BLaER1 treated with 17β-estradiol and CSF1 and Interleukin-3, amounts not matched to agents 10 nM and 100 nM (cell line): ENCODE data around the gene DSTN.
A peak's percentile ranks its signal among the peaks of the same experiment; 100 is the strongest.

ENCODE experiments used
- H3K27ac ChIP-seq, 11 experiments: shearing (Covaris generic); formaldehyde crosslinking; 2 replicates each; pipeline ENCODE4 v1.8.1; 2022
- H3K27me3 ChIP-seq, 11 experiments: shearing (Covaris generic); formaldehyde crosslinking; 2 replicates each; pipeline ENCODE4 v1.8.1; 2022
- H3K36me3 ChIP-seq, 11 experiments: shearing (Covaris generic); formaldehyde crosslinking; 2 replicates each; pipeline ENCODE4 v1.8.1; 2022
- H3K4me1 ChIP-seq, 10 experiments: shearing (Covaris generic); formaldehyde crosslinking; 2 replicates each; pipeline ENCODE4 v1.8.1; 2022
- H3K4me2 ChIP-seq, 11 experiments: shearing (Covaris generic); formaldehyde crosslinking; 2 replicates each; pipeline ENCODE4 v1.8.1; 2022
- H3K4me3 ChIP-seq, 10 experiments: shearing (Covaris generic); formaldehyde crosslinking; 2 replicates each; pipeline ENCODE4 v1.8.1; 2022
- H3K9ac ChIP-seq, 11 experiments: shearing (Covaris generic); formaldehyde crosslinking; 2 replicates each; pipeline ENCODE4 v1.8.1; 2022
- H3K9me3 ChIP-seq, 11 experiments: shearing (Covaris generic); formaldehyde crosslinking; replicated peaks in 1 of 11; 2 replicates each; pipeline ENCODE4 v1.8.1; 2022
- H4K20me1 ChIP-seq, 11 experiments: shearing (Covaris generic); formaldehyde crosslinking; 2 replicates each; pipeline ENCODE4 v1.8.1; 2022
- Cebpa-rat ChIP-seq, 11 experiments: shearing (Covaris generic); IDR thresholded peaks; 2 replicates each; pipeline ENCODE4 v1.8.1; 2022

The DSTN gene

DNA sequence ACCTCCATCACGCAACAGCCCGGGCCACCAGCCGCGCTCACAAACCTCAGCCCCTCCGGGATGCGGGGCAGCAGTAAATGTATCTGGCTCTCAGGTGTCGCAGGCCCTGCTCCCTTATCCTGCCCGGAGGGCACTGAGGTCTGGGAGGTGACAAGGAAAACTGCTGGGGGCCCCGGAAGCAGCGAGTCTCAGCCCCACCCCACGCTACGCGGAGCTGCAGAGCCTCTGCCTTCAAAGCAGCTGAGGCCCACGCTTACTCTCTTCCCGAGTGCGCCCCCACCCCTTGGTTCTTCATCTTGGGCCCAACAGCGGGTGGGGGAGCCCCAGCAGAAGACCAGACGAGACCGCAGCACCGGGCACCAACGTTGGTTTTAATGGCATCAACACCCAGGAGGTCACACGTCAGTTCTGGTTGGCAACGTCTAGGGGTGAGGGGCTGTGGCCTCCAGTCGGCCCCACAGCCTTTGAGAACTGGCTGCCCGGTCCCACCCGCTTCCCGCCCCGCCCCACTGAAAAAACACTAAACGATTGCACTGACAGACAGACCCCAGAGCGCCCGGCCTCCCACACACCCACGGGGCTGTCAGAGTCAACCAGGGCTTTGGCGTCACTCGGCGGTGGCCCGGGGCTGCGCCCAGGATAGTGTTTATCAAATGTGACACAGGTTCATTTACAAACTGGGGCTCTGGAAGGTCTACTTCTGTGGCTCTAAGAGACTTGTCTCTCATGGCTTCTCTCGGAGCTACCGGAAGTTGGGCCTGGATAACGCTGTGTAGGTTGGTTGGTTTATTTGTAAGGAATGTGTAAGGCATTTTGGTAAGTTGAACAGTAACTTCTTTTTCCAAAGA lies 43.7 kb downstream of the DSTN start:
- H3K36me3 ChIP-seq: peaks cover 5 to 19% (median 9%) of the 10 kb centered on the region in 11 experiments; a peak in 21 of 22 replicates
- peak overlapping the region; percentile 85 to 100 (median 96) for H3K4me2 ChIP-seq
- H4K20me1 ChIP-seq: peaks cover 15 to 87% (median 38%) of the 10 kb centered on the region in 11 experiments; a peak in 16 of 22 replicates
- peak overlapping the region in 7 of 11 experiments; percentile 79 to 88 (median 84); a peak in 13 of 22 replicates for H3K27ac ChIP-seq
- peak overlapping the region in 6 of 10 experiments; percentile 2 to 60 (median 36); a peak in 6 of 20 replicates for H3K4me3 ChIP-seq
- H3K27me3 ChIP-seq: peaks cover 0 to 2% (median 0%) of the 10 kb centered on the region in 11 experiments; a peak in 1 of 22 replicates
- no peak for TF ChIP-seq Cebpa-rat (IDR thresholded peaks at IDR 0.05)
- H3K9me3 ChIP-seq: no peaks in the 10 kb centered on the region
- H3K4me1 ChIP-seq: peaks cover 76 to 99% (median 97%) of the 10 kb centered on the region in 10 experiments
- peak overlapping the region in 9 of 11 experiments; percentile 3 to 80 (median 75); a peak in 15 of 22 replicates for H3K9ac ChIP-seq

DNA sequence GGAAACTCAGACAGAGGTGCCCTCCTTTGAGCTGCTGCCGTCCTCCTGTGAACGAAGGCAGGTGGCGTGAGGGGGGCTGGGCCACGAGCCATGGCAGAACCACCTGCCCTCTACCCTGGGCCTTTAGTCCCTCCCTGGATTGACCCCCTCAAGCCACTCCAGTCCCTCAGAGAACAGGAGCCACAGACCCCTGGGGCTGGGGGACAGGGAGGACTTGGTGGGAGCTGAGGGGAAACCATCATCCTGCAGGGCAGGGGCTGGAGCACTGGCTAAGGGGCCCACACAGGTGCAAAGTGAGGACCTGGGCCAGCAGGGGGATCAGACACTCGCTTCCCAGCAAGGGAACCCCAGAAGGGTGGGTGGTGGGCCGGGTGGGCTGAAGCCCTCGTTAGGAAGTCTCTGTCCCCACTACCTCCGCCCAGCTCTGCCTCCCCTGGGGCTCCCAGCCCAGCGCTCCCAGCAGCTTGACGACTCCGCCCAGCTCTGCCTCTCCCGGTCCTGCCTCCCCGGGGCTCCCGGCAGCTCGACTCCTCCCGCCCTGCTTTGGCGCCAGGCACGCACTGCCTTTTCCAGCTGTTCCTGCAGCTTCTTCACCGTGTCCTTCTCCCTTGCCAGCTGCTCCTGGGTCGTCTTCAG lies 44.4 kb downstream of the DSTN start:
- TF ChIP-seq Cebpa-rat (IDR thresholded peaks at IDR 0.05): no peak
- Histone ChIP-seq H3K9ac (peak overlapping the region; percentile 3 to 80 (median 74); a peak in 18 of 22 replicates), H3K27me3 (peaks cover 0 to 2% (median 0%) of the 10 kb centered on the region in 11 experiments; a peak in 1 of 22 replicates), H3K27ac (peak overlapping the region; percentile 2 to 88 (median 84); a peak in 20 of 22 replicates), H3K4me2 (peak overlapping the region; percentile 85 to 100 (median 96)), H3K4me1 (peaks cover 76 to 100% (median 94%) of the 10 kb centered on the region in 10 experiments), H3K4me3 (peak overlapping the region; percentile 9 to 60 (median 46); a peak in 16 of 20 replicates), H3K36me3 (peaks cover 7 to 27% (median 17%) of the 10 kb centered on the region in 11 experiments), H4K20me1 (peaks cover 15 to 94% (median 38%) of the 10 kb centered on the region in 11 experiments; a peak in 16 of 22 replicates), H3K9me3 (no peaks in the 10 kb centered on the region)

DNA sequence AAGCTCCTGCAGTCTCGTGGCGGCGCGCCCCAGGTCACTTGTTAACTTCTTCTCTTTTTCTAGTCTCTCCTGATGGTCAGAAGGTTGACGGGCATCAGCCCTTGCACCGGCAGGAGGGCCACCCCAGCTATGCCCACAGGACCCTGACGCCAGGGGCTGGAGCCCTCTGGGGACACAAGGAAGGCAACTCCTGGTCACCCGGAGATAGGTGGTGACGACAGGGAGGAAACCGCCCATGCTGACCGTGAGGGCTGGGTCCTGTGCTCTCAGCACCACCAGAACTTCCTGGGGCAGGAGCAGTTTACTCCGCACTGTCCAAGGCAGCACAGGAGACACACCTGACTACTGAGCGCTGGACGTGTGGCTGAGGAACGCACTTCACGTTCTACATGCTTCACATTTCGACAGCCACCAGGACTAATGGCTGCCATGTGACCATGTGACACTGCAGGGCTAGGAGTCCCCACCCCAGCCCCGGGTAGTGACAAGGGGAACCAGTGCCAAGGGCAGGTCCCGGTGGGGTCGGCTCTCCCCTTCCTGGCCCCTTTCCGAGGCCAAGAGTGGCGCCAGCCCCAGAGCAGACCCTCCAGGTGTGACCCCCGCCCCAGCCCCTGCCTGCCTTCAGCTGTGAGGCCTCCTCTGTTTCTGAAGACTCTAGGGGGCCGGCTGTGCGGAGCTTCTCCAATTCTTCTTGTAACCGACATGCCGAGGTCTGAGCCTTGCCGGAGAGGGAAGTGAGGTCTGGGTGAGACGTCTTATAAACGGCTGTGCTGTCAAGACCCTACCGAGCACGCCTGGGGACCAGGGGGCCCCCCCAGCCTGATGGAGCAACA lies 45.2 kb downstream of the DSTN start:
- TF ChIP-seq Cebpa-rat (IDR thresholded peaks at IDR 0.05): no peak
- Histone ChIP-seq H3K36me3 (peaks cover 15 to 34% (median 24%) of the 10 kb centered on the region in 11 experiments), H3K27ac (peak overlapping the region; percentile 2 to 88 (median 84); a peak in 21 of 22 replicates), H3K4me1 (peaks cover 76 to 100% (median 90%) of the 10 kb centered on the region in 10 experiments), H3K9ac (peak overlapping the region; percentile 36 to 80 (median 74); a peak in 21 of 22 replicates), H3K4me2 (peak overlapping the region; percentile 85 to 100 (median 96)), H3K4me3 (peak overlapping the region; percentile 9 to 60 (median 46); a peak in 16 of 20 replicates), H3K9me3 (no peaks in the 10 kb centered on the region), H3K27me3 (peaks cover 0 to 2% (median 0%) of the 10 kb centered on the region in 11 experiments; a peak in 1 of 22 replicates), H4K20me1 (peaks cover 15 to 96% (median 38%) of the 10 kb centered on the region in 11 experiments; a peak in 16 of 22 replicates)

DNA sequence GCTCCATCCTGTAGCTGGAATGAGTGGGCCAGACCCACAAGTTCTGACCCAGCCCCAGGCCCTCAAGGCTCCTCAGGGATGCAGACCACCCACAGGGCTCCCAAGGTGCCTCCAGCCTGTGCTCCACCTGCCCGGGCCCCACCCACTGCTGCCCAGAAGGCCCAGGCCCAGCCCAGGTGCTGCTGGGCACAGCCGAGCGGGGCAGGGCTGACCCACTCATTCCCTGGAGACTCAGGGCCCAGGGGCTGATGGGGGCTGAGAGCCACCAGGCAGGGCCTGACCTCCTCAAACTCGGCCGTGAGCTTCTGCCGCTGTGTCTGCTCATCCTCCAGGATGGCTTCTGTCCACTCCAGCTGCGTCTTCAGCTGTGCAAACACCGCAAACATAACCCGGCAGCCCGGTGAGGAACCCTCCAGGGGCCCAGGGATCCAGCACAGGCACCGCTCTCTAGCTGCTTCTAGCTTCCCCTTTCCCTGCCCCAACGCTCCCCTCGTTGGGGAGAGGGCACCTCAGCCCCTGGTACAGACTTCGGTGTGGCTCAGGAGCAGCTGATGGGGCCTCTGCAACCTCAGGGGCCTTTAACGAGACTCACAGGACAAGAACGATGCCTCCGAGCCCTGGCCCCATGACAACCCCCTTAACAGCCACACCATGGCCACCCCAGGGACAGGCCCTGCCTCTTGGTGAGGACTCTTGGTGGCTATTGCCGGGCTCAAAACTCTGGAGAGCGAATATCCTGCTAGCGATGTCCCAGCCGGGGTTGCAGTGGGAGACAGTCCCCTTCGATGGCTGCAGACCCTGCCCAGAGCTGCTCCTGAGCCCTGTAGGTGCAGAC lies 46.0 kb downstream of the DSTN start:
- Histone ChIP-seq H3K4me1 (peaks cover 69 to 100% (median 87%) of the 10 kb centered on the region in 10 experiments), H3K9ac (peak overlapping the region; percentile 36 to 80 (median 74); a peak in 20 of 22 replicates), H3K36me3 (peaks cover 23 to 42% (median 32%) of the 10 kb centered on the region in 11 experiments), H3K9me3 (no peaks in the 10 kb centered on the region), H3K4me3 (peak overlapping the region in 8 of 10 experiments; percentile 18 to 60 (median 48); a peak in 15 of 20 replicates), H3K27ac (peak overlapping the region in 10 of 11 experiments; percentile 52 to 88 (median 84); a peak in 20 of 22 replicates), H3K4me2 (peak overlapping the region; percentile 85 to 100 (median 96)), H4K20me1 (peaks cover 15 to 99% (median 38%) of the 10 kb centered on the region in 11 experiments; a peak in 16 of 22 replicates), H3K27me3 (peaks cover 0 to 2% (median 0%) of the 10 kb centered on the region in 11 experiments; a peak in 1 of 22 replicates)
- TF ChIP-seq Cebpa-rat (IDR thresholded peaks at IDR 0.05): no peak

DNA sequence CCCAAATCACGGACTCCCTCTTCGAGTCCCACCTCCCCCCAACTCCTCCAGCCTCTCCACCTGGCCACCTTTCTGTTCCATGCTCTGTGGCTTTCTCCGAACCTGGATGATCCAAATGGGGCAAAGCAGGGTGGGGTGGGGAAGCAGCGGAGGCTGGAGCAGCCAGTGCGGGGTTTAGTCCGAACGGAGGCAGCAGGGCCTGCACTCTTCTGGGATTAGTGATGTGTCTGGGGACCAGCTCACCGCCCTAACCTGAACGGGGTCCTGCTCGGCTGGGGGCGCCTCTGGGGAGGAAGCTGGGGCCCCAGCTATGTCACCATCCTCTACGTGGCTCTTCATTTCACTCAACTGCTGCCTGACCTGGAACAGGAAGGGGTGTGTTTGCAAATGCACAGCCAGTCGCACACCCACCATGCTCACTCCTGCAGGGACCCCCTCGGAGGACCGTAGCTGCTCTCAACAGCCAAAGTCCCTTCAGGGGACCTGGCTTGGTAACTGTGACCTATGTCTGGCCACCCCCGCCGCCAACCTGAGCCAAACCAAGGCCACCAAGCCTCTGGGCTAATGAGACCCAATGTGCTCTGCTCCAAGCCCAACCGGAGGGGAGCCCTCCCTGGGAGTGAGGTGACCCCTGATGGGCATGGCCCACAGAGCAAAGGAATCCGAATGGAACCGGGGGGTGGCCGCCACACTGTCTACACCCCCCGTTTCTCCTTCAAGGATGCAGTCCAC lies 46.8 kb downstream of the DSTN start:
- no peaks in the 10 kb centered on the region for H3K9me3 ChIP-seq
- peaks cover 15 to 99% (median 40%) of the 10 kb centered on the region in 11 experiments; a peak in 16 of 22 replicates for H4K20me1 ChIP-seq
- H3K9ac ChIP-seq: peak overlapping the region in 8 of 11 experiments; percentile 58 to 80 (median 76); a peak in 14 of 22 replicates
- H3K4me1 ChIP-seq: peaks cover 61 to 100% (median 87%) of the 10 kb centered on the region in 10 experiments
- TF ChIP-seq Cebpa-rat (IDR thresholded peaks at IDR 0.05): no peak
- peaks cover 0 to 2% (median 0%) of the 10 kb centered on the region in 11 experiments; a peak in 1 of 22 replicates for H3K27me3 ChIP-seq
- peak overlapping the region in 5 of 10 experiments; percentile 7 to 60 (median 47); a peak in 8 of 20 replicates for H3K4me3 ChIP-seq
- H3K27ac ChIP-seq: peak overlapping the region in 8 of 11 experiments; percentile 71 to 88 (median 84); a peak in 14 of 22 replicates
- H3K36me3 ChIP-seq: peaks cover 31 to 50% (median 40%) of the 10 kb centered on the region in 11 experiments
- peak overlapping the region; percentile 85 to 100 (median 96) for H3K4me2 ChIP-seq

GRCh38 chr20:17617212-17617867 lies 47.5 kb downstream of the DSTN start:
- Histone ChIP-seq H3K4me3 (peak overlapping the region in 5 of 10 experiments; percentile 7 to 60 (median 47); a peak in 6 of 20 replicates), H3K27me3 (peaks cover 0 to 2% (median 0%) of the 10 kb centered on the region in 11 experiments; a peak in 1 of 22 replicates), H3K4me2 (peak overlapping the region; percentile 85 to 100 (median 96)), H4K20me1 (peaks cover 15 to 99% (median 47%) of the 10 kb centered on the region in 11 experiments; a peak in 16 of 22 replicates), H3K9ac (peak overlapping the region in 7 of 11 experiments; percentile 8 to 80 (median 77); a peak in 10 of 22 replicates), H3K36me3 (peaks cover 34 to 57% (median 47%) of the 10 kb centered on the region in 11 experiments), H3K9me3 (no peaks in the 10 kb centered on the region), H3K27ac (peak overlapping the region in 6 of 11 experiments; percentile 84 to 88 (median 84); a peak in 11 of 22 replicates), H3K4me1 (peaks cover 54 to 100% (median 87%) of the 10 kb centered on the region in 10 experiments)
- no peak for TF ChIP-seq Cebpa-rat (IDR thresholded peaks at IDR 0.05)
